BLaER1 treated with 17β-estradiol and CSF1 and Interleukin-3, amounts not matched to agents 10 nM and 100 nM (cell line): ENCODE results near the gene ZBTB7C.
A peak's percentile ranks its signal among the peaks of the same experiment; 100 is the strongest.

Experiments
- H3K27ac ChIP-seq, 11 experiments: shearing (Covaris generic); formaldehyde crosslinking; 2 replicates each; pipeline ENCODE4 v1.8.1; 2022
- H3K27me3 ChIP-seq, 11 experiments: shearing (Covaris generic); formaldehyde crosslinking; 2 replicates each; pipeline ENCODE4 v1.8.1; 2022
- H3K36me3 ChIP-seq, 11 experiments: shearing (Covaris generic); formaldehyde crosslinking; 2 replicates each; pipeline ENCODE4 v1.8.1; 2022
- H3K4me1 ChIP-seq, 10 experiments: shearing (Covaris generic); formaldehyde crosslinking; 2 replicates each; pipeline ENCODE4 v1.8.1; 2022
- H3K4me2 ChIP-seq, 11 experiments: shearing (Covaris generic); formaldehyde crosslinking; 2 replicates each; pipeline ENCODE4 v1.8.1; 2022
- H3K4me3 ChIP-seq, 10 experiments: shearing (Covaris generic); formaldehyde crosslinking; 2 replicates each; pipeline ENCODE4 v1.8.1; 2022
- H3K9ac ChIP-seq, 11 experiments: shearing (Covaris generic); formaldehyde crosslinking; 2 replicates each; pipeline ENCODE4 v1.8.1; 2022
- H3K9me3 ChIP-seq, 11 experiments: shearing (Covaris generic); formaldehyde crosslinking; replicated peaks in 1 of 11; 2 replicates each; pipeline ENCODE4 v1.8.1; 2022
- H4K20me1 ChIP-seq, 11 experiments: shearing (Covaris generic); formaldehyde crosslinking; 2 replicates each; pipeline ENCODE4 v1.8.1; 2022
- Cebpa-rat ChIP-seq, 11 experiments: shearing (Covaris generic); IDR thresholded peaks; 2 replicates each; pipeline ENCODE4 v1.8.1; 2022

The ZBTB7C gene

GRCh38 chr18:48072428-48073204, 336.6 kb downstream of the ZBTB7C start:
- Histone ChIP-seq H3K9me3 (no peaks in the 10 kb centered on the region), H3K36me3 (no peaks in the 10 kb centered on the region), H3K27me3 (no peaks in the 10 kb centered on the region), H4K20me1 (no peaks in the 10 kb centered on the region), H3K27ac (no peak overlapping the region), H3K4me3 (no peak overlapping the region), H3K9ac (no peak overlapping the region), H3K4me2 (peak overlapping the region in 5 of 11 experiments; percentile 6 to 35 (median 17); a peak in 7 of 22 replicates), H3K4me1 (peaks cover 0 to 13% (median 2%) of the 10 kb centered on the region in 10 experiments; a peak in 6 of 20 replicates)
- TF ChIP-seq Cebpa-rat (IDR thresholded peaks at IDR 0.05): no peak

DNA sequence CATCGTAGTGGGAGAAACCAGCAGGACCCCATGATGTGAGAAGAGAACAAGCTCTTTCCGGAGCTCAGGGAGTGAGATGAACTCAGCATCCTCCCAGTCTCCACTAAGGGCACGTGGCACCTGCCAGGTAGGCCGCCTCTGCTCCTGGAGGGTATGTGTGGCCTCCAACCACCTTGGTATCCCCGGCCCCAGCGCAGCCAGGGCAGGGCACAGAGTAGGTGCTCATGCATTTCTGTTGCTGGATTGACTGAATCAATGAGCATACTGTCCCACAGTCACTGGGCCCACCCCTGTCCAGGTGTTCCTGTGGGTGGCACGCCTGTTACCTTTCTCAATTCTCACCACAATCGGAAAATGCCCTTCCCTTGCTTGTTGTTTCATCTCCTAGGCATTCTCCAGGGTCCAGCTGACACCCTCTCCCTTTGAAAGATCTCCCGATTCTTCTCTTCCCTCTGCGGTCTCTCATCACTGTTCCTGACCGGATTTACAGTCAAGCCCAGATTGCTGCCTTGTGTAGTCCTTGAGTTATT, 340.2 kb downstream of the ZBTB7C start:
- no peak overlapping the region for H3K9ac ChIP-seq
- no peak for TF ChIP-seq Cebpa-rat (IDR thresholded peaks at IDR 0.05)
- no peaks in the 10 kb centered on the region for H4K20me1 ChIP-seq
- no peak overlapping the region for H3K4me2 ChIP-seq
- no peaks in the 10 kb centered on the region for H3K9me3 ChIP-seq
- H3K36me3 ChIP-seq: no peaks in the 10 kb centered on the region
- no peak overlapping the region for H3K27ac ChIP-seq
- no peak overlapping the region for H3K4me3 ChIP-seq
- H3K27me3 ChIP-seq: no peaks in the 10 kb centered on the region
- H3K4me1 ChIP-seq: peaks cover 0 to 13% (median 2%) of the 10 kb centered on the region in 10 experiments; a peak in 6 of 20 replicates

DNA sequence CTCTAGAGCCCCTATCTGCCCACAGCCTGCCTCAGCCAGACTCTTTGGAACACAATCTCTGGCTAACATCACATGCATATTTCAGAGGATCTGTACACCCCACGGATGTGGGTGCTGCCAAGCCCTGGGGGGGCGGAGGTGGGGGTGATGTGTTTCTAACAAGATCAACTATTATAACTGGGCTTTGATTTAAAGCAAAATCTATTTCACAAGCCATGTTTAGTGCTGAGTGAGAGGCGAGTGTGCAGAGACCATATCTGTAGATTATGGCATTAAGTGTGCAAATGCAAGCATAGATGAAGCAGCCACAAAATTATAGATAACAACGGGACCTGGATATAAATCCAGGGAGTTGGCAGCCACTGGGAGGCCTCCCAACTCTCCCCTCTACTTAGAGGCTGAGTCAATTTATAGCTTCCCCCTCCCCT, 342.9 kb downstream of the ZBTB7C start:
- Histone ChIP-seq H3K9ac (no peak overlapping the region), H3K27ac (no peak overlapping the region), H3K9me3 (no peaks in the 10 kb centered on the region), H3K4me2 (no peak overlapping the region), H3K4me1 (no peaks in the 10 kb centered on the region), H3K4me3 (no peak overlapping the region), H4K20me1 (no peaks in the 10 kb centered on the region), H3K27me3 (no peaks in the 10 kb centered on the region), H3K36me3 (no peaks in the 10 kb centered on the region)
- TF ChIP-seq Cebpa-rat (IDR thresholded peaks at IDR 0.05): no peak

DNA sequence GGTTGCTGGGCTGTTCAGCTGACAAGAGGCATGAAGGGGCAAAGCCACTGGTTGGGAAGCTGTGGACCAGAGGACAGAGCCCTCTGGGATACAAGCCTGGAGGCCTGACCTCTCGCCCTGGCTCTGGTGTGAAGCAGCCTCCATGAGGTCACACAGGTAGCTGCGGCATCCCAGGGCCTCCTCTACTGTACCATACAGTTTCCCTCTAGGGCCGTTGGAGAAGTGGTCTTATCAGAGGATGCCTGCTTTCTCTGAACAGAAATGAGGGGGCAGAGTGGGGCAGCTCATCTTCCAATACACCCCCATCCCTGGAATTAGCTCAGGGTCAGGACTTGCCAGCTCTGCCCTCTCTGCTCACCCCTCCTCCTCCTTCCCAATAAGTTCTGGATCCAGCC, 343.6 kb downstream of the ZBTB7C start:
- TF ChIP-seq Cebpa-rat (IDR thresholded peaks at IDR 0.05): no peak
- H3K9me3 ChIP-seq: no peaks in the 10 kb centered on the region
- H3K4me1 ChIP-seq: no peaks in the 10 kb centered on the region
- no peaks in the 10 kb centered on the region for H3K36me3 ChIP-seq
- no peak overlapping the region for H3K9ac ChIP-seq
- no peaks in the 10 kb centered on the region for H4K20me1 ChIP-seq
- no peak overlapping the region for H3K27ac ChIP-seq
- no peak overlapping the region for H3K4me3 ChIP-seq
- H3K27me3 ChIP-seq: no peaks in the 10 kb centered on the region
- no peak overlapping the region for H3K4me2 ChIP-seq

- Histone ChIP-seq H3K36me3 (no peaks in the 10 kb centered on the region), H3K27me3 (no peaks in the 10 kb centered on the region), H3K9me3 (no peaks in the 10 kb centered on the region), H3K4me1 (no peaks in the 10 kb centered on the region), H3K4me2 (no peak overlapping the region), H4K20me1 (no peaks in the 10 kb centered on the region), H3K9ac (no peak overlapping the region), H3K27ac (no peak overlapping the region), H3K4me3 (no peak overlapping the region)
- no peak for TF ChIP-seq Cebpa-rat (IDR thresholded peaks at IDR 0.05)
These were observed 344.1 kb downstream of the ZBTB7C start for GRCh38 chr18:48064978-48065600.

DNA sequence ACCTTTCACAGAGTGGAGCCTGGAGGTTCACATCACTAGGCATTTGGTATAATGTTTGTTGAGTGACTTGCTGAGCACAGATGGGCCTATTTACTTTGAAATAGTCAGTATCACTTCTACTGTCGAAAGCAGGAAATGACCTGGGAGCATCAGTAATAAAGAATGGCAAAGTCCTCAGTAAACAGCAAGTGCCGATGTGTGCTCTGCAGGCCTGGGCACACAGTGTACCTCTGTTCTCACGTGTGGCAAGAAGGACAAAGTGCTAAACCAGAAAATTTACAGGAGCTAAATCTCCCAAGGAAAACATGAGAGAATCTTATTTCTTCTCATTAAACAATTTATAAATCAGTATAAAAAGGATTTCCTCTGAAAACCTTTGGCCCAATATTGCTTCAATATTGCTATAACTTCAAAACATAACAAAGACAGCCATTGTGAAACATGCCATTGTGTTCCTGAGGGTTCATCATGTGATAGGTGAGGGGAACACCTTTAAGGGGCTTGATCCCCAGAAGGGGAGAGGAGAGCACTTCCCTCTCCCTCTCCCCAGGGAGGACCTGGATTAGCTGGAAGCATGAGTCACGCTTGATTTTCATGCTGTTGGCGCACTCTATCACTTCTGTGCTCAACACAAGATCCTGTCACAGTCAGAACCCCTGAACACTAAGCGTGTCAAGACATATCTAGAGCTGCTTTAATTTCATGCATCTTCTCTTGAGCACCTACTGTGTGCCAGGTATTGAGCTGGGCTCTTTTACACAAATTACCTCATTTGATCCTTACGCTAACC, 347.2 kb downstream of the ZBTB7C start:
- no peaks in the 10 kb centered on the region; a peak in 1 of 22 replicates for H3K27me3 ChIP-seq
- no peak overlapping the region for H3K4me2 ChIP-seq
- H3K4me3 ChIP-seq: no peak overlapping the region
- no peak overlapping the region for H3K27ac ChIP-seq
- no peaks in the 10 kb centered on the region for H3K9me3 ChIP-seq
- no peak for TF ChIP-seq Cebpa-rat (IDR thresholded peaks at IDR 0.05)
- no peak overlapping the region for H3K9ac ChIP-seq
- no peaks in the 10 kb centered on the region for H3K36me3 ChIP-seq
- no peaks in the 10 kb centered on the region for H4K20me1 ChIP-seq
- H3K4me1 ChIP-seq: no peaks in the 10 kb centered on the region

GRCh38 chr18:48060970-48061369, 348.2 kb downstream of the ZBTB7C start:
- Histone ChIP-seq H4K20me1 (no peaks in the 10 kb centered on the region), H3K4me3 (no peak overlapping the region), H3K4me1 (no peaks in the 10 kb centered on the region), H3K9me3 (no peaks in the 10 kb centered on the region), H3K27ac (no peak overlapping the region), H3K27me3 (no peaks in the 10 kb centered on the region; a peak in 1 of 22 replicates), H3K4me2 (no peak overlapping the region), H3K36me3 (no peaks in the 10 kb centered on the region), H3K9ac (no peak overlapping the region)
- TF ChIP-seq Cebpa-rat (IDR thresholded peaks at IDR 0.05): no peak

DNA sequence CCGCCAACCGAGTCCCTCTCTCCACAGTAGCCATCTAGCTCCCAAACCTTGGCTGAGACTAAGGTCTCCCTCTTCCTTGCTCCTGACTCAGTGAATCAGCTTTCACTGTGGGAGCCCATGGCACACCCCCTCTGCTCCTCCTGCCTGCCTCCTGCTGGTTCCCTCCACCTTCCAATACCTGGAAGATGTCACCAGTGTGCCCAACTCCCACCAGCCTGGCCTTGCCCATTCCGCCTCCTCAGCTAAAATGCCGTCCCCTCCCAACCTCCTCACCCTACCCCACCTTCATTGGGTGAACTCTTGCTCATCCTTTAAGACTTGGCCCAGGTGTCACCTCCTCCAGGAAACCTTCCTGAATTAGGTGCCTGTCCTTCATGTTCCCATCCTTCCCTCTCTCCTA, 348.8 kb downstream of the ZBTB7C start:
- Histone ChIP-seq H4K20me1 (no peaks in the 10 kb centered on the region), H3K27me3 (no peaks in the 10 kb centered on the region; a peak in 1 of 22 replicates), H3K4me2 (no peak overlapping the region), H3K9me3 (no peaks in the 10 kb centered on the region), H3K27ac (no peak overlapping the region), H3K9ac (no peak overlapping the region), H3K4me1 (no peaks in the 10 kb centered on the region), H3K4me3 (no peak overlapping the region), H3K36me3 (no peaks in the 10 kb centered on the region)
- TF ChIP-seq Cebpa-rat (IDR thresholded peaks at IDR 0.05): no peak

DNA sequence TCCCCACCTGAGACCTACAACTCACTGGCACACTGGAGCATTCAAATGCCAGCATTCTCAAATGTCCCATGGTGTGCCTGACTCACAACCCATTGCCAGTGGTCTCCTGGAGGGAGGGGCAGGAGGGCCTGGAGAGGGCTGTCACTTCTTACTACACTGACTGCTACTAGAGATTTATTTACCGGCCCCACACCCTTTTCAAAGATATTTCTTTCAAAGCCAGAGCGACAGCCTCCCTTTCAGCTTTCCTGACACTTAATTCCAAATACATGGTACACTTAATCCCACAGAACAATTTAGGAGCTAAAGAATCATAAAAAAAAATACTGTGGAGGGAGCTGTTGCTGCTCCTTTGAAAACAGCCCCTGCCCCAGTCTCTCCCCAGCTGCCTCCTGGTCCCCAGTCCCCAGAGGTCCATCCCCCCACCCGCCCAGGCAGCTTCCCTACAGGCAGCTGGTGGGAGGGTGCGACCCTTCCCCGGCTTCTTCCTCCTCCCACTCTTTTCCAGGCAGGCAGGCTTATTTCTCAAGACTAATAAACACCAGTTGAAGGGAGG, 349.6 kb downstream of the ZBTB7C start:
- no peaks in the 10 kb centered on the region for H3K9me3 ChIP-seq

More for the DNA sequence above, 349.6 kb downstream of the ZBTB7C start:
- H3K4me2 ChIP-seq: no peak overlapping the region
- H3K4me1 ChIP-seq: no peaks in the 10 kb centered on the region
- no peaks in the 10 kb centered on the region for H4K20me1 ChIP-seq
- no peak overlapping the region for H3K4me3 ChIP-seq
- H3K9ac ChIP-seq: no peak overlapping the region
- no peak for TF ChIP-seq Cebpa-rat (IDR thresholded peaks at IDR 0.05)
- H3K36me3 ChIP-seq: no peaks in the 10 kb centered on the region
- H3K27me3 ChIP-seq: no peaks in the 10 kb centered on the region; a peak in 1 of 22 replicates
- no peak overlapping the region for H3K27ac ChIP-seq
